GM18858 (cell line): ENCODE results near the gene GTF3C1.
"Not testable (repeated sequence)": the region's sequence is repeated elsewhere in the genome, so short reads cannot be mapped to it uniquely, and the experiment has no call there.

Source experiments
- ATAC-seq: cut with Tn5 transposase; IDR thresholded peaks from one replicate; pipeline ENCODE4 v1.9.1; 2021; ENCODE audit not compliant: unreplicated experiment

GTF3C1 gene

DNA sequence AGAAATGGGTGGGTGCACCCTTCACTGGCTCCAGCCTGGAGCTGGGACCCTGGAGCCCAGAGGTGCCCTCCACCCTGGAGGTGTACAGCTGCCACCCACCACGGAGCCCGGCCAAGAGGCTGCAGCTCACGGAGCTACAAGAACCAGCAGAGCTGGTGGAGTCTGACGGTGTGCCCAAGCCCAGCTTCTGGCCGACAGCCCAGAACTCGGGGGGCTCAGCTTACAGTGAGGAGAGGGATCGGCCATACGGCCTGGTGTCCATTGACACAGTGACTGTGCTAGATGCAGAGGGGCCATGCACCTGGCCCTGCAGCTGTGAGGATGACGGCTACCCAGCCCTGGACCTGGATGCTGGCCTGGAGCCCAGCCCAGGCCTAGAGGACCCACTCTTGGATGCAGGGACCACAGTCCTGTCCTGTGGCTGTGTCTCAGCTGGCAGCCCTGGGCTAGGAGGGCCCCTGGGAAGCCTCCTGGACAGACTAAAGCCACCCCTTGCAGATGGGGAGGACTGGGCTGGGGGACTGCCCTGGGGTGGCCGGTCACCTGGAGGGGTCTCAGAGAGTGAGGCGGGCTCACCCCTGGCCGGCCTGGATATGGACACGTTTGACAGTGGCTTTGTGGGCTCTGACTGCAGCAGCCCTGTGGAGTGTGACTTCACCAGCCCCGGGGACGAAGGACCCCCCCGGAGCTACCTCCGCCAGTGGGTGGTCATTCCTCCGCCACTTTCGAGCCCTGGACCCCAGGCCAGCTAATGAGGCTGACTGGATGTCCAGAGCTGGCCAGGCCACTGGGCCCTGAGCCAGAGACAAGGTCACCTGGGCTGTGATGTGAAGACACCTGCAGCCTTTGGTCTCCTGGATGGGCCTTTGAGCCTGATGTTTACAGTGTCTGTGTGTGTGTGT lies 100.9 kb downstream of the GTF3C1 start:
- no peak for ATAC-seq

DNA sequence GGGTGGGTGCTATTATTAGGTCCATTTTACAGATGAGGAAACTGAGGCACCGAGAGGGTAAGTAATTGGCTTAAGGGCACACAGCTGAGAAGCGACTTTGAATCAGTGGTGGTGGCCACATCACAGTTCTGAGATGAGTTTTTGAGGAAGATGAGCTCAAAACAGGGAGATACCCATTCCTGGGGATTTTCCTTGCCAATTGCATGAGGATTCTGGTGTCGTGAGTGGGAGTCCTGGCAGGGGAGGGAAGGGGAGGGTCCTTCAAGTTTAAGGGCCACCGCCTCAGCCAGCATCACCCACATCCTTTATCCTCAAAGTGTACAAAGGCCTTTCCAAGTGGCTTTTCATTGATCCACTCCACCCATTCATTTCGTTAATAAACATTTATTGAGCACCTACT lies 102.4 kb downstream of the GTF3C1 start:
- ATAC-seq: no peak

DNA sequence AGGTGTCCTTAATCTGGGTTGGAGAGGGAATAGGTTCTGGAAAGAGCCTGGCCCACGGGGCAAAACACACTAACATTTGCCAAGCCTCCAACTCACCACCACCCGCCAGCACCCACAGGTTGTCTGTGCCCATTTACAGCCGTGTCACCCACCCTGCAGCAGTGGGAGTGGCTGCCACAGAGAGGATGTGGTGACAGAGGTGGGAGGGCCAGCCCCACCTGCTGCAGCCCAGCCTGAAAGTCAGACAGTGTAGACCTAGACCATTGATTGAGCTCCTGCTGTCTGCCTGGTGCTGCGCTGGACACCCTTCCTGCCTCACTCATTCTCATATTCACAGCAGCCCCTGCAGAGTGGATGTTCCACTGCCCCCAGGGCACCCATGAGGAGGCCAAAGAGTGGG lies 103.0 kb downstream of the GTF3C1 start:
- no peak for ATAC-seq

DNA sequence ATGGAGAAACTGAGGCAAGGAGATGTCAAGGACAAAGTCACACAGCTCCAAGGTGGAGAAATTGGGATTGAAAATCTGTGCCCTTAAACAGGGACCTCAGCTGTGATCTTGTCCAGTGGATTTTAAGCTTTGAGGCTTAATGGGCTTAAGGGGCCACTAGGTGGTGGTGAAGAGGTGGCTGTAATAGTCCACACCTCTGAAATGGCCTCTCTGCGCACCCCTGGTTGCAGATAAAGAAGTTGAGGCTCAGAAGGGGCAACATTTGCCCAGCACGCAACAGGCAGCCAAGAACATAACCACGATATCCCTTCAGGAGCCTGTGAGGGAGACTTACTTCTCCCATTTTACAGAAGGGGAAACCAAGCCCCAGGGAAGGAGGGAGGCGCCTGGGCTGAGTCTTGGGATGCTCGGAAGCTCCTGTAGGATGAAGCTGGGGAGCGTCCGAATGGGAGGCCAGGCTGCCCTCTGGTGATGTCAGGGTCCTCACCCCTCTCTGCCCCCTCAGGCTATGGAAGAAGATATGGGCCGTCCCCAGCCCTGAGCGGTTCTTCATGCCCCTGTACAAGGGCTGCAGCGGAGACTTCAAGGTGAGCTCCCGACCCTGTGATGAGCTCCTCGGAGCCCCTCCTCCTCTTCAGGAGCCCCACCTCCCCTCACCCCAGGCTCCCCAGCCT lies 104.1 kb downstream of the GTF3C1 start:
- ATAC-seq: no peak

DNA sequence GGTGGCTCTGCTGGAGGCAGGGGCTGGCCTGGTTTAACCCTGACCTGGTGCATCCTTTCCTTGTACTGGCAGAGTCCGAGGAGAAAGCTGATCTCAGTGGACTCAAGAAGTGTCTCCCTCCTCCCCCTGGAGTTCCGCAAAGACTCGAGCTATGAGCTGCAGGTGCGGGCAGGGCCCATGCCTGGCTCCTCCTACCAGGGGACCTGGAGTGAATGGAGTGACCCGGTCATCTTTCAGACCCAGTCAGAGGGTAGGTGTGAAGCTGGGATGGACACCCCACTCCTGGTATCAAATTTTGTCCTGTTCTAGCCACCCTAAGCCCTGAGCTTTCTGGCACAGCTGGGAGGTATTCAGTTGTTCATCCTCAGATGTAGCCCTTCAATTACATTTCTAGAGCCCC lies 105.2 kb downstream of the GTF3C1 start:
- ATAC-seq: no peak

DNA sequence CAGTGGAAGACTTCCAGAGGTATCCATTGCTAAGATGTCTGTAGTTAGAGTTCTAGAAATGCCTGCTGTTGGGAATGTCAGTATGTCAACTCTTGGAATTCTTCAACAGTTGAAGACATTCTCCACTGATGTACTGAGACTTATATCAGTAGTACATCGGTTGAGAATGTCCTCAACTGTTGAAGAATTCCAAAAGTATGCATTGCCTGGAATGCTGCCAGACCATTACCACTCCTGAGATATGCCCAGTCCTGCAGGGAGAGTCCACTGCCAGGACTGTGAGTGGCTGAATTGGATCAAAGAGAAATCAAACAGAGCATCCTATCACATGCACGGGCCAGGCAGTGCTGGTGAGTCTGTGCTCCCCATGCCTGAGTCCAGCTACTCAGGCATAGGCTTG lies 105.7 kb downstream of the GTF3C1 start:
- no peak for ATAC-seq

DNA sequence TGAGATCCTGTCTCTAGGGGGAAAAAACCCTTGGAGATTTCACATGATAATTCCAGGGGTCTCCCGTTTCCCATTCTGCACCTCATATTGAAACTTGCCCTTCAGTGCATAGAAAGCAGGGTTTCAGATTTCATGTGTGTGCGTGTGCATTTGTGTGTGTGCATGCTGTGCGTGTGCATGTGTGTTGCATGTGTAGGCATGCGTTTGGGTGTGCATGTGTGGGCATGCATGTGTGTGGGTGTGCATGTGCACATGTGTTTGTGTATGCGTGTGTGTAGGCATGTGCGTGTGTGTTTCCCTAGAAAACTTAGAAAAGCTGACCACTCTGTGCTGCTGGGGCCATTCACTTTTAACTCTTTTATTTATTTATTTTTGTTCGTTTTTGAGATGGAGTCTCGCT lies 107.7 kb downstream of the GTF3C1 start:
- ATAC-seq: no peak

DNA sequence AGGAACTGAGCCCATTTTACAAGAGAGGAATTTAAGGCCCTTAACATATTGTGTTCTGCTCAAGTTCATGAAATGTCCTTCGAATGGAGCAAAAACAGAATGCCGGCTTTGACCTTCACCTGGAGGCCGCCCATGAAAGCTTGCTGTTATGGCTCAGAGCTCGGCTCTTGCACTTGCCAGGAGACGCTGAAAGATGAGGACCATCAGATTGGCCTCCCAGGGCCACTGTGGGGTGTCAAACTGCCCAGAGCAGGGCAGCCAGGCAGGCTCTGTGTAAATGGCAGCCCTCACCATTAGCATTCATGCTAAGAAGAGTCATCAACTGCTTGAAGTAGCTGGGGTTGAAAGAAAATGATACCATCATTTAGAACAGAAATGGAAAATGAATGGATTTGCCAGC lies 108.4 kb downstream of the GTF3C1 start:
- ATAC-seq: no peak

DNA sequence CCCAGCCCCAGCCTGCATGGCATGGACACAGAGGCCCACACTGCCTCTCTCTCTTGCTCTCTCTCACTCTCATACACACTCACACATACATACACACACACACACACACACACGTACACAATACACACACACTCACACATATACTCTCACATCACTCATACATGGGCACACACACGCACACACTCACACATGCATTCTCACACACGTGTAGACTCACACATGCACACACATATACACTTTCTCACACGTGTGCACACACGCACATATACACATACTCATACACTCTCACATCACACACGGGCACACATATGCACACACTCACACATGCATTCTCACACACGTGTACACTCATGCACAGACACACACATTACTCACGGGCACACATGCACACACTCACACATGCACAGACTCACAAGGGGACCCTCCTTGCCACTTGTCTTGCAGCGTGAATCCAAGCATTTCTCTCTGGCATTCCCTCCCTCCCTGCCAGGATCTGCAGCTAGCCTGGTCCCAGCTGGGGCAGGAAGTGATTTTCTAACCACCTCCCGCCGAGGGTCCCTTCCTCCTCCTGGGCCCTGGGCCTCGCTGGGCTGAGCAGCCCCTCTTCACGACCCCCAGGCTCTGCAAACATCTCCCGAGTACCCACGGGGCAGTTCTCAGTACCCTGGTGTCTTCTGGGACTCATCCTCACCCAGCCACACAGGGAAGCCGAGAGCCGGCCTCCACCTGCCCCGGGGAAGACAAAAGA lies 110.3 kb downstream of the GTF3C1 start:
- no peak for ATAC-seq

DNA sequence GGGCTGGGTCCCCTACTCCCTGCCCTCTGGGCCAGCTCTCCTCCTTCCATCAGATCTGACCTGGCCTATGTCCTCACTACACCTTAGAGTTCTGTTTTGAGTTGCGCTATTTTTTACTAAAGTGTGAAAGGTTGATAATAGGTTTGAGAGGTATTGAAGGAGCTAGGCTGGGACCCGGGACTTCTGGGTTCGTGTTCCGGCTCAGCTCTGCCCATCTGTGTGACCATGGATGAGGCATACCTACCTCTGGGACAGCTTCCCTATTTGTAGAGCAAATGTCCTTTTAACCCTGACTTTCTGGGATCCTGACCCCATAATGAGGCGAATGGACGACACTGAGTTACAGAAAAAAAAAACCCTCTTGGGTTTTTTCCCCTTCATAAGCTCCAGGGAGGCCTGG lies 111.8 kb downstream of the GTF3C1 start:
- no peak for ATAC-seq

DNA sequence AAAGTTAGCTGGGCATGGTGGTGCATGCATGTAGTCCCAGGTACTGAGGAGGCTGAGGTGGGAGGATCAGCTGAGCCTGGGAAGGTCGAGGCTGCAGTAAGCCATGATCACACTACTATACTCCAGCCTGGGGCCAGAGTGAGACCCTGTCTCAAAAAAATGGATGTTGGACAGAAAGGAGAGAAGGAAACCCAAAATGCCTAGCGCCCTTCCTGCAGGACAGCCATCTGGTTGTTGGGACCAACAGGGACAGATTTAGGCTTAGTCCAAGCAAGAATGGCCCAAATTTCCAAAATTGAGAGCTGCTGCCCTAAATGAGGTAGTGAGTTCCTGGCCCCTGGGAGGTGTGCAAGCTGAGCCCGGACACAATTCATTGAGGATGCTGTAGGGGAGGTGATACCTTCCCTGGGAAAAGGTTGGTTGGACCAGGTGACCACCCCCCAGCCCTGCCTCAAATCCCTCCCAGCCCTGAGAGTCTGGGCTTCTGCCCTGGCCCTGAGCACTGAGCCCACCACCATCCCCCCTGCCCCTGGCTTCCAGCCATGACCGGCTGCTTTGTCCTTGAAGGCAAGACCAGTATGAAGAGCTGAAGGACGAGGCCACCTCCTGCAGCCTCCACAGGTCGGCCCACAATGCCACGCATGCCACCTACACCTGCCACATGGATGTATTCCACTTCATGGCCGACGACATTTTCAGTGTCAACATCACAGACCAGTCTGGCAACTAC lies 112.6 kb downstream of the GTF3C1 start:
- ATAC-seq: no peak

DNA sequence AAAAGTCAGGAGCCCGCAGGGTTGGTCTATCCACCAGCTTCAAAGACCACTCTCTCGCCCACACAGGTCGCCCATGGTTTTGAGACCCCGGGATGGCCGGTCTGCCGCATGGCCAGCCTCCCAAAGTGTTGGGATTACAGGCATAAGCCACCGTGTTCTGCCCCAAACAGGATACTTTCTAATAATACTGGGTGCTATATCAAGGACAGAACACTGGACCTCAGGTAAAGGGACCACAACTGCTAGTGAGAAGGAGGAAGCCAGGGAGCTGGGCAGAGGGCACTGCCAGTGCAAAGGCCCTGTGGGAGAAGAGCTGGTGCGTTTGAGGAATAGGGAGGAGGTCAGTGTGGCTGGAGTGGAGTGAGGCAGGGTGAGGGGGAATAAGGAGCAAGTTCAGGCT lies 113.6 kb downstream of the GTF3C1 start:
- ATAC-seq: no peak

DNA sequence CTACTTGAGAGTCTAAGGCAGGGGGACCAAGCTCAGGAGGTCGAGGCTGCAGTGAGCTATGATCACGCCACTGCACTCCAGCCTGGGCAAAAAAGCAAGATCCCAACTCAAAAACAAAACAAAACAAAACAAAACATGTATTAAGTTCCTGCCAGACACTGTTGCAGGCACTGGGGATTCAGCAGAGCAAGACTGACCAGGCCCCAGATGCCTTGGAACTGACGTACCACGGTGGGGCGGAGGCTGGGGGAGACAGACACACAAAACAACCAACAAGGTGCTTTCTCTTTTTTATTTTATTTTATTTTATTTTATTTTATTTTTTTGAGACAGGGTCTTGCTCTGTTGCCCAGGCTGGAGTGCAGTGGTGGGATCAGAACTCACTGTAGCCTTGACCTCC lies 114.6 kb downstream of the GTF3C1 start:
- not testable (repeated sequence) for ATAC-seq

DNA sequence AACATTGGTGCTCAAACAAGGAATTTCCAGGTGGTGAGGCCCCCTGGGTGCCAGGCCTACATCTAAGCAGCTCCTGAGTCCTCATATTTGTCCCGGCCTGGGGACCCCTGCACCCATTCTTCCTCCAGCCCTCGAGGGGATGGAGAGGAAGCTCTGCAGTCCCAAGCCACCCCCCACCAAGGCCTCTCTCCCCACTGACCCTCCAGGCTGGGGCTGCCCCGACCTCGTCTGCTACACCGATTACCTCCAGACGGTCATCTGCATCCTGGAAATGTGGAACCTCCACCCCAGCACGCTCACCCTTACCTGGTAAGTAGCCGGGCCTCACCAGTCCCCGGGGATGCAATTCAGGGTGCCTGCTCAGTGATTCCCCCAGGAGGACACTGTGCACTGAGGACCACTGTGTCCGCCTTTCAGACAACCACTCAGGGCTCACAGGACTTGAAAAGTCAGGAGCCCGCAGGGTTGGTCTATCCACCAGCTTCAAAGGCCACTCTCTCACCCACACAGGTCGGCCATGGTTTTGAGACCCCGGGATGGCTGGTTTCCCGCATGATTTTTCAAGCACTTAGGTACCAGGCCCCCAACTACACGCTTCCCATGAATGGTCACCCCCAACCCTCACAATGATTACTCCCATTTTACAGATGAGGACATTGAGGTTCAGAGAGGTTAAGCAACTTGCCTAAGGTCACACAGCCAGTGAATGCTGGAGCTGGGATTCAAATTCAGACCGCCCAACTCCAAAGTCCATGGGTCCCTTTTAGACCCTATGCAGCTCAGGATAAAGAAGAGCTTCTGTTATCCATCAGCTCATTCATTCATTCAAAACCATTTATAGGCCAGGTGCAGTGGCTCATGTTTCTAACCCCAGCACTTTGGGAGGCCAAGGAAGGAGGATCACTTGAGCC lies 115.3 kb downstream of the GTF3C1 start:
- no peak for ATAC-seq

DNA sequence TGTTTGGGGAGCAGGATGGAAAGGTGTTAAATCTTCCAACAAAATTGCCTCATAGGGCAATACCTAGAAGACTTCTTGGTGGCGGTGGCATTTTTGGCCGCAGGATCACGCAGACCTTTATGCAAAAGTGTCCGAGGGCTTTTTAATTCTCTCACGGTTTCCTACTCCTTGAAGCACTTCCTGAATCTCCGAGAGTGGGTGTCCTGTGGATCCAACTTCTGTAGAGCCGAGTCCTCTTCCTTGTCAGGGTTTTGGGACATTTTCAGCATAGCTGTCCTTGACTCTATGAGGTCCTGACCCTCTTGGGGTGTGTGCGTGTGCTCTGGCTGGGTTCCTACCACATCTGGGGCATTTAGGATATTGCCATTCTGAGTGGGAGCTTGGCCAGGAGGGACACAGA lies 116.1 kb downstream of the GTF3C1 start:
- no peak for ATAC-seq

DNA sequence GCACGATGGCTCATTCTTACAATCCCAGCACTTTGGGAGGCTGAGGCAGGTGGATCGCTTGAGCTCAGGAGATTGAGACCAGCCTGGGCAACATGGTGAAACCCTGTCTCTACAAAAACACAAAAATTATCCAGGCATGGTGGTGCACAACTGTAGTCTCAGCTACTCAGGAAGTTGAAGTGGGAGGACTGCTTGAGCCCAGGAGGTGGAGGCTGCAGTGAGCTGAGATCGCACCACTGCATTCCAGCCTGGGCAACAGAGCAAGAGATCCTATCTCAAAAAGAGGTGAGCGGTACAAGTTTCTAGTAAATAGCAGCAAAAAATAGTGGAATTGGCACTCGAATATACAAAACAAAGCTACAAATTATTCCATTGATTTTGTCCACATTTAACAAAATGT lies 116.5 kb downstream of the GTF3C1 start:
- not testable (repeated sequence) for ATAC-seq

DNA sequence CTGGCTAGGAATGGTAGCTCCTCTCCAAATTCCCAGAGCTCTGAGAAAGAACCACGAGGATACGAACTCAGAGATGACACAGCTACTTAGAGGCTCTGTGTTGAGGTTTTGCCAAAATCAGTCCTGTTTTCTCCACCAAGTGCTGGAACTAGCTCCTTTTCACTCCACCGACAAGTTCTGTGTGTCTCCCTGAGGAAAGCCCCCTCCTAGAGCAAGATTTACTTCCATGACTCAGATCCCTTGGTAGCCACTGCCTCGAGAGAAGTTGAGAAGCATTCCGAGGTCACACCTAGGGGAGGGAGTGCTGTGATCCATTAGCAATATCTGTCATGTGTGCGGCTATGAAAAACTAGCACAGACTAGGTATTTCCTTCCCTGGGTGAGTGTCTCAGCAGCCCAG lies 117.2 kb downstream of the GTF3C1 start:
- no peak for ATAC-seq

DNA sequence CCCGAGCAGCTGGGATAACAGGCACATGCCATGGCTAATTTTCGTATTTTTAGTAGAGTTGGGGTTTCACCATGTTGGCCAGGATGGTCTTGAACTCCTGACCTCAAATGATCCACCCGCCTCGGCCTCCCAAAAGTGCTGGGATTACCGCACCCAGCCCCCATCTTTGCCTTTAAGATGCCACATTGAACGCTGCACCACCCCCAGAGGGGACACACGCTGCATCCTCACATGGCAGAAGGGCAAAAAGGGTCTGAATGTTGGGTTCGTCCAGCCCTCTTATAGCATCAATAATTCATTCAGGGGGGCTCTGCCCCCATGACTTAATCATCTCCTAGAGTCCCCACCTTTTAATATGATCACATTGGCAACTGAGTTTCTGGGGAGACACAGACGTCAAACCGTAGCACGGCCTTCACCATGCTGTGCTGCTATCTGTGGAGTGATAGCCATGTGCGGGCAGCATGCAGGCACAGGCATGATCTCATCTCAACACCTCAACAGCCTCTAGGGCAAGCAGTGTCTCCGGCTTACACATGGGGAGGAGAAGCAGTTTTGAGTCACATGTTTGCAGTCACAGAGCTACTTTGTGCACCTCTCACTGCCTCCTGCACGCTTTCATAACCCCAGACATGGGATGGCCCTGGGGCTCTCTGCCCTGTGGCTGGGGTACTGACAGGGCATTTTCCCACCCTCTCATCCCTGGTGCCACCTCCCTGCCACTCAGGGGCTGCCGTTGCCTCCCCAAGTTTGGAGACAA lies 117.8 kb downstream of the GTF3C1 start:
- no peak for ATAC-seq

DNA sequence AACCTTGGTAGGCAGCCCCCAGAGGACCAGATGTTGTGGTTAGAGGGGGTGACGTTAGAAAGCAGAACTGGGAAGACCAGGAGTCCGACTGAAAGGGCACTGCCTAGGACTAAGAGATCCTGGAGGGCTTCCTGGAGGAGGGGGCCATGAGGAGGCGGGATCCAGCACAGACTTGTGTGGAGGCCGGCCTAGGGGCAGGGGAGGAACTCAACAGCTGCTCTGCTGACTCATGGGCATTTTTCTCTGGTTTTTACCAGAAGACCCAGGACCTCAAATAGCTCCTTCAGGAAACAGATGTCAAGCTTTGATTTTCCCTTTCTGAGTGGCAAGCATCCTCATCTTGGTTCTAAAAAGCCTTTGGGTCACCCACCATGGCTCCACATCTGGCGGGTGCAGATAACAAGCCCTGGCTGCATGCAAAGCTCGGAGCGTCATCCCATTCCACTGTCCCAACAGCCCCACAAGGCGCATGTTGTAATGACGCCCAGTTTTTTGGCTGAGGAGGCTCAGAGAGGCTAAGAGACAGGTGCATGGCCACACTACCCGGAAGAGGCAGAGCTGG lies 118.7 kb downstream of the GTF3C1 start:
- ATAC-seq: no peak
